K562 (cell line): ENCODE data around the gene WDPCP. TPM values are rescaled to one million over a fixed set of nuclear protein-coding genes. Genes with fewer than 3 reads are reported as not detected.

Experiments
- ATAC-seq: fragments of 200-7000 bp; cut with Tn5 transposase; 3 replicates; pipeline ENCODE4 v1.9.1; 2020; ENCODE audit warnings: moderate library complexity
- BruUV-seq: library from RNA; stranded (reverse); fragments of 400-500 nt; replicated peaks from 2 replicates; lab custom pipeline; 2021; lab: Mats Ljungman, UMichigan
- CTCF ChIA-PET: fragments of 300-600 bp; formaldehyde crosslinking; extraction: SDS; loops from one replicate; lab custom pipeline; 2021; ENCODE audit warnings: low intra/inter-chr PET ratio; lab: Yijun Ruan, JAX
- POLR2A ChIA-PET: fragments of 300-600, 350-650 bp; sonication (Branson Sonifier 250); formaldehyde crosslinking; extraction: SDS; loops from one replicate; lab custom pipeline; 2021; ENCODE audit warnings: antibody characterized with exemption, inconsistent platforms; lab: Yijun Ruan, JAX
- DNase-seq, 4 experiments: peaks; one replicate each; pipeline versions ENCODE4 v3.0.0 to v3.0.0-alpha.2; 2011 to 2018; ENCODE audit warnings: low spot score in 3 of 4, mixed read lengths in 3 of 4; ENCODE audit errors: extremely low read depth in 1 of 4
- FAIRE-seq: peaks from 2 replicates; lab custom pipeline; 2011; peaks lifted over from hg19 to GRCh38; lab: Jason Lieb, UNC
- H2AFZ ChIP-seq: 2 replicates; pipeline ENCODE4 v1.6.0; 2011; ENCODE audit warnings: low read depth, low read length, control low read depth, inconsistent platforms
- H3K27ac ChIP-seq: fragments of 200-600 bp; 3 replicates; pipeline ENCODE4 v1.8.0; 2011; ENCODE audit warnings: low read depth, mild to moderate bottlenecking, control low read depth, inconsistent platforms, low read length, moderate library complexity, mixed read lengths; ENCODE audit errors: extremely low read depth
- H3K27me3 ChIP-seq, 2 experiments: fragments of 300-600 bp in 1 of 2; 2 replicates in 1 of 2; 3 replicates in 1 of 2; pipeline versions ENCODE4 v1.6.0 to v1.8.0; 2011; ENCODE audit warnings: inconsistent platforms in 2 of 2, low read length in 2 of 2, mild to moderate bottlenecking in 1 of 2, mixed read lengths in 1 of 2, moderate library complexity in 1 of 2; ENCODE audit not compliant: control insufficient read depth in 2 of 2, insufficient read depth in 2 of 2
- H3K36me3 ChIP-seq: fragments of 300-600 bp; 3 replicates; pipeline ENCODE4 v1.8.0; 2011; ENCODE audit warnings: mild to moderate bottlenecking, low read length, inconsistent platforms; ENCODE audit not compliant: control insufficient read depth, insufficient read depth
- H3K4me1 ChIP-seq, 2 experiments: fragments of 200-600 bp in 1 of 2; replicated peaks in 1 of 2; 2 replicates in 1 of 2; 3 replicates in 1 of 2; pipeline versions ENCODE4 v1.5.1 to v1.8.0; 2011; ENCODE audit warnings: inconsistent platforms in 2 of 2, low read length in 2 of 2, mild to moderate bottlenecking in 1 of 2, mixed read lengths in 1 of 2, moderate library complexity in 1 of 2; ENCODE audit not compliant: control insufficient read depth in 2 of 2, insufficient read depth in 2 of 2
- H3K4me2 ChIP-seq: 2 replicates; pipeline ENCODE4 v1.6.1; 2011; ENCODE audit warnings: low read length, control low read depth, inconsistent platforms, mixed read lengths; ENCODE audit not compliant: insufficient read depth
- H3K4me3 ChIP-seq: fragments of 200-600 bp; sonication (generic), shearing (Covaris generic); 2 replicates; pipeline ENCODE4 v1.5.1; 2016; ENCODE audit warnings: control low read depth, inconsistent platforms
- H3K79me2 ChIP-seq: fragments of 200-600 bp; 3 replicates; pipeline ENCODE4 v1.8.0; 2011; ENCODE audit warnings: low read length, inconsistent platforms; ENCODE audit not compliant: control insufficient read depth, insufficient read depth
- H3K9ac ChIP-seq, 2 experiments: 2 replicates each; pipeline versions ENCODE4 v1.6.0 to v1.6.1; 2011; ENCODE audit warnings: low read depth in 2 of 2, low read length in 2 of 2, control low read depth in 1 of 2, inconsistent platforms in 1 of 2, mild to moderate bottlenecking in 1 of 2, mixed read lengths in 1 of 2; ENCODE audit not compliant: insufficient read depth in 1 of 2
- H3K9me1 ChIP-seq: one replicate; pipeline ENCODE4 v1.6.0; 2011; ENCODE audit warnings: inconsistent platforms, mild to moderate bottlenecking, low read length, moderate library complexity; ENCODE audit not compliant: control insufficient read depth, insufficient read depth
- H3K9me3 ChIP-seq: replicated peaks from 2 replicates; pipeline ENCODE4 v1.5.1; 2011; ENCODE audit warnings: low read depth, low read length, inconsistent platforms; ENCODE audit not compliant: control insufficient read depth, insufficient read depth
- H4K20me1 ChIP-seq: replicated peaks from 2 replicates; pipeline ENCODE4 v1.6.1; 2011; ENCODE audit warnings: low read length, inconsistent platforms, mixed read lengths; ENCODE audit not compliant: control insufficient read depth, insufficient read depth
- GTF2B ChIP-seq: IDR thresholded peaks from 2 replicates; pipeline ENCODE4 v1.6.1; 2011; ENCODE audit not compliant: insufficient read length; ENCODE audit errors: extremely low read depth
- HMGXB4 ChIP-seq: sonication (generic); formaldehyde crosslinking; IDR thresholded peaks from 2 replicates; pipeline ENCODE4 v1.8.1; 2023; ENCODE audit warnings: mild to moderate bottlenecking, missing genetic modification reagents
- LEF1 ChIP-seq: fragments of 450-650 bp; IDR thresholded peaks from 2 replicates; pipeline ENCODE4 v1.6.1; 2016; ENCODE audit warnings: mild to moderate bottlenecking
- MXD1 ChIP-seq: fragments of 250-450 bp; sonication (Bioruptor Pico); IDR thresholded peaks from 2 replicates; pipeline ENCODE4 v1.8.0; 2021; ENCODE audit warnings: borderline replicate concordance, mild to moderate bottlenecking, moderate library complexity; ENCODE audit not compliant: poor library complexity, severe bottlenecking
- MXI1 ChIP-seq: IDR thresholded peaks from 2 replicates; pipeline ENCODE4 v1.6.1; 2011; ENCODE audit warnings: low read depth, mild to moderate bottlenecking, improper control_type of control experiment, low read length
- NFE2L1 ChIP-seq: fragments of 450-650 bp; IDR thresholded peaks from 2 replicates; pipeline ENCODE4 v1.6.1; 2016; ENCODE audit warnings: missing genetic modification characterization, low read depth, mild to moderate bottlenecking, missing compliant biosample characterization, moderate library complexity, borderline replicate concordance
- RAD51 ChIP-seq: fragments of 450-650 bp; IDR thresholded peaks from 2 replicates; pipeline ENCODE4 v1.7.1; 2016; ENCODE audit warnings: low read depth, mild to moderate bottlenecking, borderline replicate concordance
- RBM22 ChIP-seq: fragments of 200-400 bp; formaldehyde crosslinking; IDR thresholded peaks from 2 replicates; pipeline ENCODE4 v1.6.1; 2018; ENCODE audit warnings: low read length, low read depth; ENCODE audit not compliant: poor library complexity, severe bottlenecking
- SRF ChIP-seq, 2 experiments: fragments of 250-450, 450-650 bp in 1 of 2; sonication (Bioruptor Pico) in 1 of 2; sonication (generic) in 1 of 2; formaldehyde crosslinking; IDR thresholded peaks; 2 replicates each; pipeline versions ENCODE4 v1.5.0 to v1.5.1; 2020 to 2022; ENCODE audit warnings: mild to moderate bottlenecking in 1 of 2, missing genetic modification reagents in 1 of 2
- SRSF1 ChIP-seq: fragments of 200-400 bp; formaldehyde crosslinking; IDR thresholded peaks from 2 replicates; pipeline ENCODE4 v1.6.1; 2017; ENCODE audit warnings: mild to moderate bottlenecking, low read depth, low read length, moderate library complexity
- ZNF165 ChIP-seq: fragments of 250-450 bp; sonication (Bioruptor Pico); IDR thresholded peaks from 2 replicates; pipeline ENCODE4 v1.4.0; 2020; ENCODE audit warnings: borderline replicate concordance
- ZNF354B ChIP-seq: fragments of 250-450 bp; sonication (Bioruptor Pico); IDR thresholded peaks from 2 replicates; pipeline ENCODE4 v1.4.0; 2020
- WGBS: fragments of 100-300 bp; shearing (Covaris generic); methylation state at CpG from one replicate; pipeline ENCODE4 v1.1.6; 2016; ENCODE audit warnings: low coverage, mixed read lengths; ENCODE audit not compliant: insufficient coverage; ENCODE audit errors: missing lambda C conversion rate; 5-methylcytosine and 5-hydroxymethylcytosine counted together
- in situ Hi-C: fragments of 300-500 bp; cut with MboI; formaldehyde crosslinking; loops from 4 replicates; pipeline ENCODE4 v1.15.0; 2018; ENCODE audit warnings: inconsistent platforms, mixed read lengths
- intact Hi-C: fragments of 100-400 bp; cut with micrococcal nuclease; formaldehyde crosslinking; loops from 2 replicates; pipeline ENCODE4 v1.14.2; 2022
- polyA plus RNA-seq, 8 experiments: library from polyadenylated mRNA; depleted of rRNA in 4 of 8; stranded (reverse) in 5 of 8; unstranded in 3 of 8; fragments of >200 nt; fragmentation: Nextera tagmentation in 2 of 8; fragmentation: Illumina TruSeq in 1 of 8; extraction: Ambion mirVana in 2 of 8; extraction: Trizol in 1 of 8; gene quantifications; 2 replicates each; pipeline versions ENCODE4 v1.2.1 to v1.2.3, GENCODE V29; 2011 to 2014; ENCODE audit warnings: inconsistent platforms in 1 of 8, missing spikeins in 1 of 8
- total RNA-seq, 7 experiments: library from RNA; depleted of rRNA in 6 of 7; stranded (reverse); fragments of >200 nt in 6 of 7; fragmentation: Illumina TruSeq in 2 of 7; extraction: Trizol in 2 of 7; gene quantifications; 2 replicates each; pipeline versions ENCODE4 v1.2.1 to v1.2.3, GENCODE V29; 2011 to 2021; ENCODE audit warnings: low replicate concordance in 1 of 7

WDPCP gene
- total and polyA plus RNA-seq, 9 of the 15 experiments (the other 6 are each of a cell fraction or from before 2014, with no cell fraction given) = 1.4 to 6.4 (median 5.5) TPM

- no peak for TF ChIP-seq RAD51
- no peak for TF ChIP-seq ZNF354B (CRISPR knock-in tag)
- no peak for TF ChIP-seq GTF2B
- no peak for TF ChIP-seq MXD1
- no peak for TF ChIP-seq LEF1
- TF ChIP-seq RBM22 = no peak
- no peak for TF ChIP-seq MXI1
- TF ChIP-seq SRF (CRISPR knock-in tag; IDR thresholded peaks at IDR 0.05) = no peak
- no peak for TF ChIP-seq SRSF1
- TF ChIP-seq NFE2L1 (tag) = no peak
- TF ChIP-seq ZNF165 (CRISPR knock-in tag) = no peak
- TF ChIP-seq HMGXB4 (CRISPR knock-in tag) = no peak
- Histone ChIP-seq H3K4me2 (no peak overlapping the region), H3K9me1 (no peaks in the 10 kb centered on the region), H3K36me3 (no peaks in the 10 kb centered on the region), H4K20me1 (no peaks in the 10 kb centered on the region), H3K27me3 (no peaks in the 10 kb centered on the region), H3K27ac (no peak overlapping the region), H3K9me3 (no peaks in the 10 kb centered on the region), H3K9ac (no peak overlapping the region), H3K79me2 (no peaks in the 10 kb centered on the region), H3K4me3 (no peak overlapping the region), H2AFZ (peak overlapping the region; percentile 35; the same call in 1 of the 2 replicates), H3K4me1 (no peaks in the 10 kb centered on the region)
- ATAC-seq (no peak), DNase-seq (no peak), FAIRE-seq (peak; percentile 37)
- ChIA-PET CTCF (no interaction called here), POLR2A (no interaction called here)
- in situ Hi-C loops (no loop called here), intact Hi-C loops (no loop called here)
- WGBS = 4% methylated on average over 2 of the region's 2 CpGs
- BruUV-seq = no TSS peak
These were observed 464.1 kb downstream of the WDPCP start for GRCh38 chr2:63124218-63124617.
